Measurements from ENCODE around the gene FBRS.
A peak's percentile ranks its signal among the peaks of the same experiment; 100 is the strongest.
"Not testable (repeated sequence)": the region's sequence is repeated elsewhere in the genome, so short reads cannot be mapped to it uniquely, and the experiment has no call there.

The FBRS gene

GRCh38 chr16:30665155-30665829 is 7.1 kb downstream of the FBRS start:
- no peak for DNase-seq (ENCODE audit: low read depth)

- DNase-seq (ENCODE audit: low read depth), result no peak
Observed at GRCh38 chr16:30665830-30666190, 7.6 kb downstream of the FBRS start.

- peak; percentile 24 for DNase-seq (ENCODE audit: low read depth)
Observed at GRCh38 chr16:30666681-30667080, 8.4 kb downstream of the FBRS start.

GRCh38 chr16:30667361-30667905 is 9.2 kb downstream of the FBRS start:
- DNase-seq (ENCODE audit: low read depth), result no peak

- DNase-seq (ENCODE audit: low read depth), result no peak
Observed at GRCh38 chr16:30668393-30668792, 10.2 kb downstream of the FBRS start.

GRCh38 chr16:30669026-30669902 is 11.0 kb downstream of the FBRS start:
- DNase-seq (ENCODE audit: low read depth), result no peak

GRCh38 chr16:30669903-30670824 is 11.9 kb downstream of the FBRS start:
- DNase-seq (ENCODE audit: low read depth), result no peak

GRCh38 chr16:30675143-30675542 is 16.9 kb downstream of the FBRS start:
- no peak for DNase-seq (ENCODE audit: low read depth)

- no peak for DNase-seq (ENCODE audit: low read depth)
Observed at GRCh38 chr16:30677931-30678585, 19.8 kb downstream of the FBRS start.

- DNase-seq (ENCODE audit: low read depth), result no peak
Observed at GRCh38 chr16:30678586-30678970, 20.3 kb downstream of the FBRS start.

- no peak for DNase-seq (ENCODE audit: low read depth)
Observed at GRCh38 chr16:30680326-30680725, 22.1 kb downstream of the FBRS start.

- no peak for DNase-seq (ENCODE audit: low read depth)
Observed at GRCh38 chr16:30688701-30689100, 30.5 kb downstream of the FBRS start.

GRCh38 chr16:30691907-30692306 is 33.7 kb downstream of the FBRS start:
- DNase-seq (ENCODE audit: low read depth), result no peak

GRCh38 chr16:30692396-30693064 is 34.3 kb downstream of the FBRS start:
- DNase-seq (ENCODE audit: low read depth), result no peak

- DNase-seq (ENCODE audit: low read depth), result no peak
Observed at GRCh38 chr16:30694926-30695693, 36.9 kb downstream of the FBRS start.

- DNase-seq (ENCODE audit: low read depth), result not testable (repeated sequence)
Observed at GRCh38 chr16:30696646-30697045, 38.4 kb downstream of the FBRS start.

GRCh38 chr16:30697264-30698138 is 39.3 kb downstream of the FBRS start:
- DNase-seq (ENCODE audit: low read depth), result no peak

GRCh38 chr16:30698139-30698815 is 40.0 kb downstream of the FBRS start:
- DNase-seq (ENCODE audit: low read depth), result peak; percentile 96
